Endothelial cell (in vitro differentiated cells): ENCODE measurements around the gene ARG2. TPM values are rescaled to one million over a fixed set of nuclear protein-coding genes. Genes with fewer than 3 reads are reported as not detected.

ENCODE experiments used
- DNase-seq: peaks from one replicate; pipeline ENCODE4 v3.0.0; 2021; ENCODE audit warnings: low spot score
- H3K27ac Mint-ChIP-seq: one replicate; pipeline ENCODE4 v1.8.0; 2021; ENCODE audit warnings: mixed read lengths, inconsistent platforms; ENCODE audit not compliant: unreplicated experiment
- H3K27me3 Mint-ChIP-seq: one replicate; pipeline ENCODE4 v1.8.0; 2021; ENCODE audit warnings: mild to moderate bottlenecking, moderate library complexity, mixed read lengths, inconsistent platforms; ENCODE audit not compliant: unreplicated experiment
- H3K36me3 Mint-ChIP-seq: one replicate; pipeline ENCODE4 v1.8.0; 2021; ENCODE audit warnings: mild to moderate bottlenecking, low read depth, mixed read lengths, inconsistent platforms; ENCODE audit not compliant: unreplicated experiment
- H3K4me1 Mint-ChIP-seq: one replicate; pipeline ENCODE4 v1.8.0; 2021; ENCODE audit warnings: mild to moderate bottlenecking, mixed read lengths, inconsistent platforms; ENCODE audit not compliant: unreplicated experiment
- H3K4me3 Mint-ChIP-seq: one replicate; pipeline ENCODE4 v1.8.0; 2021; ENCODE audit warnings: mild to moderate bottlenecking, mixed read lengths, inconsistent platforms; ENCODE audit not compliant: unreplicated experiment
- H3K9me3 Mint-ChIP-seq: one replicate; pipeline ENCODE4 v1.8.0; 2021; ENCODE audit warnings: mixed read lengths, inconsistent platforms; ENCODE audit not compliant: unreplicated experiment
- CTCF ChIP-seq: fragments of 200-600 bp; sonication (generic); IDR thresholded peaks from one replicate; pipeline ENCODE4 v1.5.0; 2021; ENCODE audit warnings: antibody characterized with exemption; ENCODE audit not compliant: unreplicated experiment
- total RNA-seq: library from RNA; stranded (reverse); fragmentation: NEBNext Ultra II Directional; extraction: Animal tissue kit (Norgen Biotek cat#: 25700); gene quantifications from one replicate; pipeline ENCODE4 v1.2.1, GENCODE V29; 2021; ENCODE audit not compliant: unreplicated experiment

Gene ARG2
- total RNA-seq, 1 donor from 2014 or later: 18.6 TPM

- DNase-seq: peak; percentile 82
These were observed 54.9 kb downstream of the ARG2 start, which contains the start of gene VTI1B for GRCh38 chr14:67674480-67675218. Gene VTI1B, minus strand, starts transcription at chr14:67674632. Its CDS starts 143 bp downstream, at chr14:67674489.

GRCh38 chr14:67675219-67675582, 55.5 kb downstream of the ARG2 start:
- Mint-ChIP-seq H3K36me3 (peaks cover 6% of the 10 kb centered on the region), H3K27ac (peak overlapping the region; percentile 88), H3K4me1 (peaks cover 17% of the 10 kb centered on the region), H3K4me3 (peak overlapping the region; percentile 96), H3K9me3 (no peaks in the 10 kb centered on the region), H3K27me3 (no peaks in the 10 kb centered on the region)
- TF ChIP-seq CTCF: no peak
- DNase-seq: no peak

More at GRCh38 chr14:67674480-67675218, 54.9 kb downstream of the ARG2 start, which contains the start of gene VTI1B:
- Mint-ChIP-seq H3K4me3 (peak within 1 kb of the TSS; percentile 96), H3K27me3 (no peaks in the 10 kb centered on the region), H3K36me3 (peaks cover 6% of the 10 kb centered on the region), H3K9me3 (no peaks in the 10 kb centered on the region), H3K27ac (peak within 1 kb of the TSS; percentile 88), H3K4me1 (peaks cover 17% of the 10 kb centered on the region)
- no peak for TF ChIP-seq CTCF

DNA sequence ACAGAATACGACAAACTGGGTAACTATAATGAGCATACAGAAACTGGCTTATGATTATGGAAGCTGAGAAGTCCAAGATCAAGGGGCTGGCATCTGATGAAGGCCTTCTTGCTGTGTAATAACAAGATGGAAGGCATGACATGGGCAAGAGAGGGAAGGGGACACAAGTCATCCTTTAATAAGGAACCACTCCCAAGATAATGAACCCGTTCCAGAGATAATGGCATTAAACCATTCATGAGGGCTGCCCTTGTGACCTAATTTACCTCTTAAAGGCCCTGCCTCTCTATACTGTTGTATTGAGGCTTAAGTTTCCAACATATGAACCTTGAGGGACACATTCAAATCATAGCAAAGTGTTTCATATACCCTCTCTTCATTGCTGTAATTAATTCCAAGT, 59.3 kb downstream of the ARG2 start:
- Mint-ChIP-seq H3K4me3 (no peak overlapping the region), H3K27ac (no peak overlapping the region), H3K27me3 (no peaks in the 10 kb centered on the region), H3K9me3 (no peaks in the 10 kb centered on the region), H3K4me1 (peaks cover 5% of the 10 kb centered on the region), H3K36me3 (peaks cover 10% of the 10 kb centered on the region)
- no peak for DNase-seq
- TF ChIP-seq CTCF: no peak

- H3K9me3 Mint-ChIP-seq: no peaks in the 10 kb centered on the region
- no peak overlapping the region for H3K4me3 Mint-ChIP-seq
- no peak overlapping the region for H3K27ac Mint-ChIP-seq
- no peaks in the 10 kb centered on the region for H3K27me3 Mint-ChIP-seq
- DNase-seq: no peak
- no peak for TF ChIP-seq CTCF
- H3K4me1 Mint-ChIP-seq: peaks cover 5% of the 10 kb centered on the region
- H3K36me3 Mint-ChIP-seq: peaks cover 14% of the 10 kb centered on the region
These were observed 60.4 kb downstream of the ARG2 start for GRCh38 chr14:67680121-67680602.

DNA sequence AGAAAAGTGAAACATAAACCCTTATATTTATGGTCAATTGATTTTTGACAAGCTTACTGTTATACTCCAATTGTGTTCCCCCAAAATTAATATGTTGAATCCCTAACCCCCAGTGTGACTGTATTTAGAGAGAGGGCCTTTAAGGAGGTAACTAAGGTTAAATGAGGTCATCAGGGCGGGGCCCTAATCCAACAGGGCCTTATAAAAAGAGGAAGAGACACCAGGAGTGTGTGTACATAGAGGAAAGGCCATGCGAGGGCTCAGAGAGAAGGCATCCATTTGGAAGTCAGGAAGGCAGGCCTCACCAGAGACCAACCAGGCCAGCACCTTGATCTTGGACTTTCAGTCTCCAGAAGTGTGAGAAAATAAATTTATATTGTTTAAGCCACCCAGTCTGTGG, 61.2 kb downstream of the ARG2 start:
- H3K27ac Mint-ChIP-seq: no peak overlapping the region
- H3K4me3 Mint-ChIP-seq: no peak overlapping the region
- H3K27me3 Mint-ChIP-seq: no peaks in the 10 kb centered on the region
- DNase-seq: no peak
- no peaks in the 10 kb centered on the region for H3K4me1 Mint-ChIP-seq
- no peaks in the 10 kb centered on the region for H3K9me3 Mint-ChIP-seq
- H3K36me3 Mint-ChIP-seq: peaks cover 20% of the 10 kb centered on the region
- no peak for TF ChIP-seq CTCF
